Spleen (tissue), 11 donors: Measurements from ENCODE around the gene NTNG1. TPM values are rescaled to one million over a fixed set of nuclear protein-coding genes. Genes with fewer than 3 reads are reported as not detected.

Source experiments
- DNase-seq: peaks from one replicate; pipeline ENCODE4 v3.0.0-alpha.2; 2020
- H3K27ac ChIP-seq, 8 donors: fragments of 200-600 bp; sonication (generic) in 7 of 8; 1 replicate in 4 of 8; 2 replicates in 4 of 8; pipeline versions ENCODE4 v1.5.0 to v1.8.0; 2016 to 2021; ENCODE audit warnings: inconsistent platforms in 4 of 8, mild to moderate bottlenecking in 4 of 8, moderate library complexity in 1 of 8
- H3K27me3 ChIP-seq, 7 donors: fragments of 200-600 bp; sonication (generic) in 6 of 7; replicated peaks in 1 of 7; 1 replicate in 4 of 7; 2 replicates in 3 of 7; pipeline versions ENCODE4 v1.5.0 to v1.8.0; 2016 to 2021; ENCODE audit warnings: inconsistent platforms in 3 of 7, mild to moderate bottlenecking in 1 of 7
- H3K36me3 ChIP-seq, 6 donors: fragments of 200-600 bp; sonication (generic) in 5 of 6; 1 replicate in 4 of 6; 2 replicates in 2 of 6; pipeline versions ENCODE4 v1.5.0 to v1.8.0; 2016 to 2021; ENCODE audit warnings: inconsistent platforms in 2 of 6
- H3K4me1 ChIP-seq, 6 donors: fragments of 200-600 bp; sonication (generic) in 5 of 6; 1 replicate in 3 of 6; 2 replicates in 3 of 6; pipeline versions ENCODE4 v1.5.0 to v1.8.0; 2016 to 2021; ENCODE audit warnings: inconsistent platforms in 3 of 6
- H3K4me3 ChIP-seq, 8 donors: fragments of 200-600 bp; sonication (generic) in 7 of 8; 1 replicate in 4 of 8; 2 replicates in 4 of 8; pipeline versions ENCODE4 v1.5.0 to v1.8.0; 2016 to 2021; ENCODE audit warnings: inconsistent platforms in 4 of 8, mild to moderate bottlenecking in 4 of 8, moderate library complexity in 2 of 8
- H3K9me3 ChIP-seq, 8 donors: fragments of 200-600 bp; sonication (generic) in 7 of 8; 1 replicate in 4 of 8; 2 replicates in 4 of 8; pipeline versions ENCODE4 v1.5.0 to v1.8.0; 2016 to 2021; ENCODE audit warnings: inconsistent platforms in 4 of 8
- CTCF ChIP-seq, 11 experiments: fragments of 200-600 bp in 7 of 11; fragments of 450-650 bp in 4 of 11; sonication (generic) in 4 of 11; IDR thresholded peaks in 8 of 11; conservative IDR thresholded peaks in 3 of 11; 1 replicate in 7 of 11; 2 replicates in 4 of 11; pipeline versions ENCODE4 v1.4.0 to v1.8.0; 2016 to 2021; ENCODE audit warnings: antibody characterized with exemption in 11 of 11, inconsistent platforms in 4 of 11, mild to moderate bottlenecking in 1 of 11
- POLR2A ChIP-seq, 3 donors: fragments of 450-650 bp; IDR thresholded peaks; one replicate each; pipeline ENCODE4 v1.5.1; 2017; ENCODE audit warnings: antibody characterized with exemption in 3 of 3, mild to moderate bottlenecking in 1 of 3
- POLR2AphosphoS5 ChIP-seq, 3 donors: sonication (generic); formaldehyde crosslinking; IDR thresholded peaks; one replicate each; pipeline ENCODE4 v1.5.1; 2017; ENCODE audit warnings: antibody characterized with exemption in 3 of 3
- WGBS, 5 donors: extraction: QIAGEN DNeasy Blood & Tissue Kit in 3 of 5; methylation state at CpG; one replicate each; pipeline versions ENCODE4 v1.1.5 to v1.1.7; 2013 to 2018; 5-methylcytosine and 5-hydroxymethylcytosine counted together
- intact Hi-C: fragments of 100-400 bp; cut with DNase I; formaldehyde crosslinking; loops from one replicate; pipeline ENCODE4 v1.15.0; 2023; ENCODE audit warnings: low total_unique reads
- polyA plus RNA-seq, 3 donors: library from polyadenylated mRNA; stranded (reverse); fragments of 200-250 nt; gene quantifications; one replicate each; pipeline ENCODE4 v1.2.1, GENCODE V29; 2013
- total RNA-seq, 7 donors: library from RNA; depleted of rRNA in 3 of 7; stranded (reverse); fragments of >200 nt in 3 of 7; fragmentation: NEBNext Ultra II Directional in 4 of 7; extraction: Animal tissue kit (Norgen Biotek cat#: 25700) in 4 of 7; gene quantifications; one replicate each; pipeline versions ENCODE4 v1.1.0 to v1.2.1, GENCODE V29; 2016 to 2021
- donor health status: healthy with polysubstance abuse.
- donor health status: DM: no; HTN: no; CAD: no; lungs with moderate emphysema.
- donor health status: DM: no; HTN: no; CAD: no.
- donor health status: Bipolar disorder and iron deficiency.
- donor health status: healthy.
- donor health status: DM: no; HTN: no; CAD: no.
- donor health status: DM: yes; HTN: yes; CAD: no.

Gene NTNG1
- total and polyA plus RNA-seq, 10 donors: 0.11 to 2.0 (median 1.1) TPM

DNA sequence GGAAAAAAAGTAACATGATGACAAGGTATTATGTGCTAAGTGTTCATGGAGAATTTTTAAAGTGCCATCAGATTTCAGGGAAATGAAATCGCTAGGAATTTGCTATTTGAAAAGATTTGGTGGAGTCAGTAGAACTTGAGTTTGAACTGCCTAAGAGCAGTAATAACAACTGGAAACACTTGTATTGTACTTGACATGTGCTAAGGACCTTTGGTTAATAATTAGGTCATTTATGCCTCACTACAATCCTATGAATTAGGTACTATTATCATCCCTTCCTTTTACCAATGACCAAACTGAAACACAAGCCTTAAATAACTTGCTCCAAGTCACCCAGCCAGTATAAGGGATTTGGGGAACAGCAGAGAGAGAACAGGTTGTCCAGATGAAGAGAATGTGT, 133.4 kb downstream of the NTNG1 start:
- Histone ChIP-seq H3K4me1 (peaks cover 0 to 8% (median 0%) of the 10 kb centered on the region in 6 donors), H3K27ac (no peak overlapping the region), H3K36me3 (no peaks in the 10 kb centered on the region), H3K27me3 (no peaks in the 10 kb centered on the region), H3K9me3 (no peaks in the 10 kb centered on the region), H3K4me3 (no peak overlapping the region)
- DNase-seq: no peak
- intact Hi-C loops: no loop called here
- TF ChIP-seq POLR2A (IDR thresholded peaks at IDR 0.05) (no peak), POLR2AphosphoS5 (IDR thresholded peaks at IDR 0.05) (no peak), CTCF (IDR thresholded peaks at IDR 0.05 in 8 of 11, conservative IDR thresholded peaks at IDR 0.05 in 3 of 11) (no peak)
- 84 to 97% (median 92%) methylated on average over 1 of the region's 1 CpG for WGBS, 5 donors

DNA sequence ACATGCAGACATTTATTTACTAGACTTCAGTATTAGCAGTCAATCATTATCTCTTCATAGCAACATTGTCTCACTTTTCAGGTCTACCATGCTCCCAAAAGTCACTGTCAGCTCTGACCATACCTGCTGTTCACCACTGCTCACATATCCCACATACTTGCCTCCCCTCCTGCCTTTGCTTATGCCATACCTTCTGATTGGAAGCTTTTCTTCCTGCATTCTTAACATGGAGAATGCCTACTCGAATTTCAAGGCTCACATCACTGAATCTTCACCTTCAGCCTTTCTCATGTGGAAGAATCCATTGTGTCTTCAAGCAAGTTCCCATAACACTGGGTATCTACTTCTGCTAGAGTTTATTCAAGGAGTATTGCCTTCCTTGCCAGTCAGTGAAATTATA, 135.4 kb downstream of the NTNG1 start:
- 31 to 56% (median 44%) methylated on average over 1 of the region's 1 CpG for WGBS, 5 donors
- H3K4me1 ChIP-seq: peaks cover 0 to 8% (median 0%) of the 10 kb centered on the region in 6 donors

DNA sequence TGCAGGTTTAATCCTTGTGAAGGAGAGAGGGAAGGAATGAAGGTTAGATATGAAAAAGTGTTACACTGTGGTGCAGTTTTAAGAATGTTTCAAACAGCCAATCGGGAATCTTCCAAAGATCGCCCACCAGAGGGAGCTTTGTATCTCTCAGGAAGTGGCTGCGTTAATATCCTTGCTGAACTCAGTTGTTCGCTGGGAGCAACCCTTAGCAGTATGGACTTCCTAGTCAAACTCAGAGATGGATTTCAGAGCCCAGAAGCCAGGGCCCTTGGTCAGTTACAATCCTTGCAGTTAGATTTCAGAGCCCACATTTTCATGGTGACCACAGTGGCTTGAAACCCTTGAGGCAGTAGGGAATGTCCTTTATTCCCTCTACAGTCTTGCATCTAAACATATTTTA, 136.2 kb downstream of the NTNG1 start:
- intact Hi-C loops: no loop called here
- no peak for DNase-seq
- H3K27ac ChIP-seq: no peak overlapping the region

More for the DNA sequence above, 135.4 kb downstream of the NTNG1 start:
- no peak for TF ChIP-seq POLR2AphosphoS5 (IDR thresholded peaks at IDR 0.05)
- TF ChIP-seq POLR2A (IDR thresholded peaks at IDR 0.05): no peak
- no peak for TF ChIP-seq CTCF (IDR thresholded peaks at IDR 0.05 in 8 of 11, conservative IDR thresholded peaks at IDR 0.05 in 3 of 11)
- no peak overlapping the region for H3K27ac ChIP-seq
- no peak for DNase-seq
- H3K27me3 ChIP-seq: no peaks in the 10 kb centered on the region
- H3K4me3 ChIP-seq: no peak overlapping the region
- no peaks in the 10 kb centered on the region for H3K9me3 ChIP-seq
- intact Hi-C loops: no loop called here
- no peaks in the 10 kb centered on the region for H3K36me3 ChIP-seq

DNA sequence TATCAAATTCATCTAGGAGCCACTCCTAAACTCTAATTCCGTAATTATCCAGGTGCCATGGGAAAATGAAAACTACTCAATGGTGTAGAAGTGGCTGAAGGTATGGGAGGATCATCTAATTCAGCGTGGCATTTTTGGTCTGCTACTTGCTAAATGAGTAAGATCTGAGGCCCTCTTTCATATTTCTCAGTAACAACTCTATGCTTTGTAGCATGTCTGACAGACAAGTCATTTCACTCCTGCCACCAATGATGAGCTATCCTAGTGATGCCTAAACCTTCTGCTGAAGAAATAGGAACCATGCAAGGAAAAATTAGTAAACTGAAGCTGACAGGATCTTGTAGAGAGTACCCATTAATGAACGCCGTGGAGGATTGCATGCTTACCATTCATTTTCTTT, 145.3 kb downstream of the NTNG1 start:
- WGBS, 5 donors: 76 to 92% (median 83%) methylated on average over 4 of the region's 4 CpGs

More for the DNA sequence above, 136.2 kb downstream of the NTNG1 start:
- Histone ChIP-seq H3K4me3 (no peak overlapping the region), H3K4me1 (peaks cover 0 to 8% (median 0%) of the 10 kb centered on the region in 6 donors), H3K36me3 (no peaks in the 10 kb centered on the region), H3K9me3 (no peaks in the 10 kb centered on the region), H3K27me3 (no peaks in the 10 kb centered on the region)
- peak in 7 of 11 experiments; percentile 14 to 52 (median 44) for TF ChIP-seq CTCF (IDR thresholded peaks at IDR 0.05 in 8 of 11, conservative IDR thresholded peaks at IDR 0.05 in 3 of 11)
- no peak for TF ChIP-seq POLR2AphosphoS5 (IDR thresholded peaks at IDR 0.05)
- 53 to 64% (median 57%) methylated on average over 4 of the region's 4 CpGs for WGBS, 5 donors

More for the DNA sequence above, 145.3 kb downstream of the NTNG1 start:
- Histone ChIP-seq H3K9me3 (no peaks in the 10 kb centered on the region), H3K4me3 (no peak overlapping the region), H3K36me3 (no peaks in the 10 kb centered on the region), H3K4me1 (no peaks in the 10 kb centered on the region), H3K27ac (no peak overlapping the region), H3K27me3 (no peaks in the 10 kb centered on the region)
- DNase-seq: no peak
- intact Hi-C loops: no loop called here
- TF ChIP-seq CTCF (IDR thresholded peaks at IDR 0.05 in 8 of 11, conservative IDR thresholded peaks at IDR 0.05 in 3 of 11) (no peak), POLR2A (IDR thresholded peaks at IDR 0.05) (no peak), POLR2AphosphoS5 (IDR thresholded peaks at IDR 0.05) (no peak)
